NCI-H2107 (cell line): ENCODE data around the gene FBXW5.

Source experiments
- DNase-seq: peaks from one replicate; lab custom pipeline; 2025; lab: John Stamatoyannopoulos, UW

FBXW5 gene

GRCh38 chr9:136947955-136948510, 3.5 kb upstream of the FBXW5 start:
- DNase-seq, result no peak

- DNase-seq, result no peak
Observed at GRCh38 chr9:136947028-136947891, 2.7 kb upstream of the FBXW5 start.

GRCh38 chr9:136946228-136947027, 1.9 kb upstream of the FBXW5 start:
- no peak for DNase-seq

GRCh38 chr9:136945333-136946227, 1.0 kb upstream of the FBXW5 start:
- DNase-seq, result no peak

- DNase-seq, result no peak
Observed at GRCh38 chr9:136944212-136944518, 373 bp downstream of the FBXW5 start.

- no peak for DNase-seq
Observed at GRCh38 chr9:136943291-136944211, 987 bp downstream of the FBXW5 start.

- DNase-seq, result no peak
Observed at GRCh38 chr9:136942881-136943230, 1.7 kb downstream of the FBXW5 start.

- DNase-seq, result no peak
Observed at GRCh38 chr9:136942112-136942880, 2.2 kb downstream of the FBXW5 start.

GRCh38 chr9:136941231-136942111, 3.1 kb downstream of the FBXW5 start:
- DNase-seq, result no peak

GRCh38 chr9:136940526-136941230, 3.9 kb downstream of the FBXW5 start:
- DNase-seq, result no peak

GRCh38 chr9:136939996-136940525, 4.5 kb downstream of the FBXW5 start:
- no peak for DNase-seq

- no peak for DNase-seq
Observed at GRCh38 chr9:136939431-136939995, 5.0 kb downstream of the FBXW5 start.

GRCh38 chr9:136937186-136938001, 7.1 kb downstream of the FBXW5 start:
- no peak for DNase-seq

GRCh38 chr9:136936645-136937170, 7.8 kb downstream of the FBXW5 start:
- no peak for DNase-seq

GRCh38 chr9:136935651-136936050, 8.9 kb downstream of the FBXW5 start:
- no peak for DNase-seq

GRCh38 chr9:136934277-136934676, 10.3 kb downstream of the FBXW5 start:
- no peak for DNase-seq

GRCh38 chr9:136931611-136932130, 12.9 kb downstream of the FBXW5 start:
- DNase-seq, result no peak
